ENCODE results near the gene KIFC3. TPM values are rescaled to one million over a fixed set of nuclear protein-coding genes. Genes with fewer than 3 reads are reported as not detected.

Gene KIFC3
- total and polyA plus RNA-seq, 2 of the 13 experiments (the other 11 are each of a cell fraction or from before 2014, with no cell fraction given), result 42.1 to 45.3 TPM

DNA sequence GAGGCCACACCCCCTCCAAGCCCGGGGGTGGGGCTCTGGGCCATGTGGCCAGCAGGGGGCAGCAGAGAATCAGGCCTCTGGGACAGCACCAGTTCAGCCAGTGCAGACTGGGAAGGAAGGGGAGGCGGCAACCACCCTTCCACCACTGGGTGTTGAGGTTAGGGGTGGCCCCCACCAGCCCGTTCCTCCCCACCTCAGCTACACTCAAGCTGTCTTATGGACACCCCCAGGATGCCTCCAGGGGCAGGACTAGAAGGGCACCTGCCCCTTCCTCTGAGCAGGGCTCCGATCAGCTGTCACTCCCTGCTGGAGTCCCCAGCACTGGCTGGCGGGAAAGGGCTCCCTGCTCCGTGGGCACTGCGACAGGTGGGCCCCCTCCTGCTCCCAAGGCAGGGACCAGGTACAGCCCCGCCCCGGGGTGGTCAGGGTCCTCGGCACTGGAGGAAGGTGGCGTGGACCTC is 44.9 kb downstream of the KIFC3 start (continued):
- TF ChIP-seq, protein P1, sequence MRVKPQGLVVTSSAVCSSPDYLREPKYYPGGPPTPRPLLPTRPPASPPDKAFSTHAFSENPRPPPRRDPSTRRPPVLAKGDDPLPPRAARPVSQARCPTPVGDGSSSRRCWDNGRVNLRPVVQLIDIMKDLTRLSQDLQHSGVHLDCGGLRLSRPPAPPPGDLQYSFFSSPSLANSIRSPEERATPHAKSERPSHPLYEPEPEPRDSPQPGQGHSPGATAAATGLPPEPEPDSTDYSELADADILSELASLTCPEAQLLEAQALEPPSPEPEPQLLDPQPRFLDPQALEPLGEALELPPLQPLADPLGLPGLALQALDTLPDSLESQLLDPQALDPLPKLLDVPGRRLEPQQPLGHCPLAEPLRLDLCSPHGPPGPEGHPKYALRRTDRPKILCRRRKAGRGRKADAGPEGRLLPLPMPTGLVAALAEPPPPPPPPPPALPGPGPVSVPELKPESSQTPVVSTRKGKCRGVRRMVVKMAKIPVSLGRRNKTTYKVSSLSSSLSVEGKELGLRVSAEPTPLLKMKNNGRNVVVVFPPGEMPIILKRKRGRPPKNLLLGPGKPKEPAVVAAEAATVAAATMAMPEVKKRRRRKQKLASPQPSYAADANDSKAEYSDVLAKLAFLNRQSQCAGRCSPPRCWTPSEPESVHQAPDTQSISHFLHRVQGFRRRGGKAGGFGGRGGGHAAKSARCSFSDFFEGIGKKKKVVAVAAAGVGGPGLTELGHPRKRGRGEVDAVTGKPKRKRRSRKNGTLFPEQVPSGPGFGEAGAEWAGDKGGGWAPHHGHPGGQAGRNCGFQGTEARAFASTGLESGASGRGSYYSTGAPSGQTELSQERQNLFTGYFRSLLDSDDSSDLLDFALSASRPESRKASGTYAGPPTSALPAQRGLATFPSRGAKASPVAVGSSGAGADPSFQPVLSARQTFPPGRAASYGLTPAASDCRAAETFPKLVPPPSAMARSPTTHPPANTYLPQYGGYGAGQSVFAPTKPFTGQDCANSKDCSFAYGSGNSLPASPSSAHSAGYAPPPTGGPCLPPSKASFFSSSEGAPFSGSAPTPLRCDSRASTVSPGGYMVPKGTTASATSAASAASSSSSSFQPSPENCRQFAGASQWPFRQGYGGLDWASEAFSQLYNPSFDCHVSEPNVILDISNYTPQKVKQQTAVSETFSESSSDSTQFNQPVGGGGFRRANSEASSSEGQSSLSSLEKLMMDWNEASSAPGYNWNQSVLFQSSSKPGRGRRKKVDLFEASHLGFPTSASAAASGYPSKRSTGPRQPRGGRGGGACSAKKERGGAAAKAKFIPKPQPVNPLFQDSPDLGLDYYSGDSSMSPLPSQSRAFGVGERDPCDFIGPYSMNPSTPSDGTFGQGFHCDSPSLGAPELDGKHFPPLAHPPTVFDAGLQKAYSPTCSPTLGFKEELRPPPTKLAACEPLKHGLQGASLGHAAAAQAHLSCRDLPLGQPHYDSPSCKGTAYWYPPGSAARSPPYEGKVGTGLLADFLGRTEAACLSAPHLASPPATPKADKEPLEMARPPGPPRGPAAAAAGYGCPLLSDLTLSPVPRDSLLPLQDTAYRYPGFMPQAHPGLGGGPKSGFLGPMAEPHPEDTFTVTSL (CRISPR knock-in tag; IDR thresholded peaks at IDR 0.05; ENCODE audit: borderline replicate concordance), result no peak
- TF ChIP-seq TSC22D2 (CRISPR knock-in tag; IDR thresholded peaks at IDR 0.05; ENCODE audit: borderline replicate concordance) (peak; percentile 62; the same call in 1 of the 2 replicates), KAT8 (CRISPR knock-in tag; IDR thresholded peaks at IDR 0.05) (peak; percentile 48; the same call in 1 of the 2 replicates), GABPB1 (CRISPR knock-in tag; IDR thresholded peaks at IDR 0.05) (peak; percentile 54; the same call in 1 of the 2 replicates), TARDBP (CRISPR knock-in tag; IDR thresholded peaks at IDR 0.05) (peak; percentile 70), SALL2 (CRISPR knock-in tag; IDR thresholded peaks at IDR 0.05) (no peak), TAF1 (CRISPR knock-in tag; IDR thresholded peaks at IDR 0.05) (no peak)
- TF ChIP-seq, protein P2, sequence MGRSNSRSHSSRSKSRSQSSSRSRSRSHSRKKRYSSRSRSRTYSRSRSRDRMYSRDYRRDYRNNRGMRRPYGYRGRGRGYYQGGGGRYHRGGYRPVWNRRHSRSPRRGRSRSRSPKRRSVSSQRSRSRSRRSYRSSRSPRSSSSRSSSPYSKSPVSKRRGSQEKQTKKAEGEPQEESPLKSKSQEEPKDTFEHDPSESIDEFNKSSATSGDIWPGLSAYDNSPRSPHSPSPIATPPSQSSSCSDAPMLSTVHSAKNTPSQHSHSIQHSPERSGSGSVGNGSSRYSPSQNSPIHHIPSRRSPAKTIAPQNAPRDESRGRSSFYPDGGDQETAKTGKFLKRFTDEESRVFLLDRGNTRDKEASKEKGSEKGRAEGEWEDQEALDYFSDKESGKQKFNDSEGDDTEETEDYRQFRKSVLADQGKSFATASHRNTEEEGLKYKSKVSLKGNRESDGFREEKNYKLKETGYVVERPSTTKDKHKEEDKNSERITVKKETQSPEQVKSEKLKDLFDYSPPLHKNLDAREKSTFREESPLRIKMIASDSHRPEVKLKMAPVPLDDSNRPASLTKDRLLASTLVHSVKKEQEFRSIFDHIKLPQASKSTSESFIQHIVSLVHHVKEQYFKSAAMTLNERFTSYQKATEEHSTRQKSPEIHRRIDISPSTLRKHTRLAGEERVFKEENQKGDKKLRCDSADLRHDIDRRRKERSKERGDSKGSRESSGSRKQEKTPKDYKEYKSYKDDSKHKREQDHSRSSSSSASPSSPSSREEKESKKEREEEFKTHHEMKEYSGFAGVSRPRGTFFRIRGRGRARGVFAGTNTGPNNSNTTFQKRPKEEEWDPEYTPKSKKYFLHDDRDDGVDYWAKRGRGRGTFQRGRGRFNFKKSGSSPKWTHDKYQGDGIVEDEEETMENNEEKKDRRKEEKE (IDR thresholded peaks at IDR 0.05), result no peak
- TF ChIP-seq, protein P3, sequence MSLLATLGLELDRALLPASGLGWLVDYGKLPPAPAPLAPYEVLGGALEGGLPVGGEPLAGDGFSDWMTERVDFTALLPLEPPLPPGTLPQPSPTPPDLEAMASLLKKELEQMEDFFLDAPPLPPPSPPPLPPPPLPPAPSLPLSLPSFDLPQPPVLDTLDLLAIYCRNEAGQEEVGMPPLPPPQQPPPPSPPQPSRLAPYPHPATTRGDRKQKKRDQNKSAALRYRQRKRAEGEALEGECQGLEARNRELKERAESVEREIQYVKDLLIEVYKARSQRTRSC (CRISPR knock-in tag; IDR thresholded peaks at IDR 0.05; ENCODE audit: low read depth), result no peak
- TF ChIP-seq, protein P4, sequence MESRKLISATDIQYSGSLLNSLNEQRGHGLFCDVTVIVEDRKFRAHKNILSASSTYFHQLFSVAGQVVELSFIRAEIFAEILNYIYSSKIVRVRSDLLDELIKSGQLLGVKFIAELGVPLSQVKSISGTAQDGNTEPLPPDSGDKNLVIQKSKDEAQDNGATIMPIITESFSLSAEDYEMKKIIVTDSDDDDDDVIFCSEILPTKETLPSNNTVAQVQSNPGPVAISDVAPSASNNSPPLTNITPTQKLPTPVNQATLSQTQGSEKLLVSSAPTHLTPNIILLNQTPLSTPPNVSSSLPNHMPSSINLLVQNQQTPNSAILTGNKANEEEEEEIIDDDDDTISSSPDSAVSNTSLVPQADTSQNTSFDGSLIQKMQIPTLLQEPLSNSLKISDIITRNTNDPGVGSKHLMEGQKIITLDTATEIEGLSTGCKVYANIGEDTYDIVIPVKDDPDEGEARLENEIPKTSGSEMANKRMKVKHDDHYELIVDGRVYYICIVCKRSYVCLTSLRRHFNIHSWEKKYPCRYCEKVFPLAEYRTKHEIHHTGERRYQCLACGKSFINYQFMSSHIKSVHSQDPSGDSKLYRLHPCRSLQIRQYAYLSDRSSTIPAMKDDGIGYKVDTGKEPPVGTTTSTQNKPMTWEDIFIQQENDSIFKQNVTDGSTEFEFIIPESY (CRISPR knock-in tag; IDR thresholded peaks at IDR 0.05), result 0 out of 2 replicates have a peak, but pooled peaks have one; percentile 36
- TF ChIP-seq, protein P5, sequence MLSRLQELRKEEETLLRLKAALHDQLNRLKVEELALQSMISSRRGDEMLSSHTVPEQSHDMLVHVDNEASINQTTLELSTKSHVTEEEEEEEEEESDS (CRISPR knock-in tag; IDR thresholded peaks at IDR 0.05; ENCODE audit: borderline replicate concordance), result peak; percentile 63; the same call in 1 of the 2 replicates
- TF ChIP-seq, protein P6, sequence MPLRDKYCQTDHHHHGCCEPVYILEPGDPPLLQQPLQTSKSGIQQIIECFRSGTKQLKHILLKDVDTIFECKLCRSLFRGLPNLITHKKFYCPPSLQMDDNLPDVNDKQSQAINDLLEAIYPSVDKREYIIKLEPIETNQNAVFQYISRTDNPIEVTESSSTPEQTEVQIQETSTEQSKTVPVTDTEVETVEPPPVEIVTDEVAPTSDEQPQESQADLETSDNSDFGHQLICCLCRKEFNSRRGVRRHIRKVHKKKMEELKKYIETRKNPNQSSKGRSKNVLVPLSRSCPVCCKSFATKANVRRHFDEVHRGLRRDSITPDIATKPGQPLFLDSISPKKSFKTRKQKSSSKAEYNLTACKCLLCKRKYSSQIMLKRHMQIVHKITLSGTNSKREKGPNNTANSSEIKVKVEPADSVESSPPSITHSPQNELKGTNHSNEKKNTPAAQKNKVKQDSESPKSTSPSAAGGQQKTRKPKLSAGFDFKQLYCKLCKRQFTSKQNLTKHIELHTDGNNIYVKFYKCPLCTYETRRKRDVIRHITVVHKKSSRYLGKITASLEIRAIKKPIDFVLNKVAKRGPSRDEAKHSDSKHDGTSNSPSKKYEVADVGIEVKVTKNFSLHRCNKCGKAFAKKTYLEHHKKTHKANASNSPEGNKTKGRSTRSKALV (CRISPR knock-in tag; IDR thresholded peaks at IDR 0.05), result no peak
- TF ChIP-seq, protein P7, sequence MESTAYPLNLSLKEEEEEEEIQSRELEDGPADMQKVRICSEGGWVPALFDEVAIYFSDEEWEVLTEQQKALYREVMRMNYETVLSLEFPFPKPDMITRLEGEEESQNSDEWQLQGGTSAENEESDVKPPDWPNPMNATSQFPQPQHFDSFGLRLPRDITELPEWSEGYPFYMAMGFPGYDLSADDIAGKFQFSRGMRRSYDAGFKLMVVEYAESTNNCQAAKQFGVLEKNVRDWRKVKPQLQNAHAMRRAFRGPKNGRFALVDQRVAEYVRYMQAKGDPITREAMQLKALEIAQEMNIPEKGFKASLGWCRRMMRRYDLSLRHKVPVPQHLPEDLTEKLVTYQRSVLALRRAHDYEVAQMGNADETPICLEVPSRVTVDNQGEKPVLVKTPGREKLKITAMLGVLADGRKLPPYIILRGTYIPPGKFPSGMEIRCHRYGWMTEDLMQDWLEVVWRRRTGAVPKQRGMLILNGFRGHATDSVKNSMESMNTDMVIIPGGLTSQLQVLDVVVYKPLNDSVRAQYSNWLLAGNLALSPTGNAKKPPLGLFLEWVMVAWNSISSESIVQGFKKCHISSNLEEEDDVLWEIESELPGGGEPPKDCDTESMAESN (CRISPR knock-in tag; conservative IDR thresholded peaks at IDR 0.05), result 0 out of 2 replicates have a peak, but pooled peaks have one; percentile 40

Measured in HepG2 (cell line).